GM11168 (cell line): ENCODE data around the gene PDPK1.
"Not testable (repeated sequence)": the region's sequence is repeated elsewhere in the genome, so short reads cannot be mapped to it uniquely, and the experiment has no call there.

Experiments
- in situ Hi-C: fragments of 300-500 bp; cut with MboI; formaldehyde crosslinking; loops from one replicate; pipeline ENCODE4 v1.12.0; 2022; ENCODE audit warnings: low sequenced_read_pairs; ENCODE audit not compliant: unreplicated experiment

PDPK1 gene

GRCh38 chr16:2534335-2534734 lies 3.5 kb upstream of the PDPK1 start:
- in situ Hi-C loops, result not testable (repeated sequence)

- in situ Hi-C loops, result no loop called here
Observed at GRCh38 chr16:2535625-2536013, 2.2 kb upstream of the PDPK1 start.

- in situ Hi-C loops, result not testable (repeated sequence)
Observed at GRCh38 chr16:2539192-2539844, 1.5 kb downstream of the PDPK1 start.

DNA sequence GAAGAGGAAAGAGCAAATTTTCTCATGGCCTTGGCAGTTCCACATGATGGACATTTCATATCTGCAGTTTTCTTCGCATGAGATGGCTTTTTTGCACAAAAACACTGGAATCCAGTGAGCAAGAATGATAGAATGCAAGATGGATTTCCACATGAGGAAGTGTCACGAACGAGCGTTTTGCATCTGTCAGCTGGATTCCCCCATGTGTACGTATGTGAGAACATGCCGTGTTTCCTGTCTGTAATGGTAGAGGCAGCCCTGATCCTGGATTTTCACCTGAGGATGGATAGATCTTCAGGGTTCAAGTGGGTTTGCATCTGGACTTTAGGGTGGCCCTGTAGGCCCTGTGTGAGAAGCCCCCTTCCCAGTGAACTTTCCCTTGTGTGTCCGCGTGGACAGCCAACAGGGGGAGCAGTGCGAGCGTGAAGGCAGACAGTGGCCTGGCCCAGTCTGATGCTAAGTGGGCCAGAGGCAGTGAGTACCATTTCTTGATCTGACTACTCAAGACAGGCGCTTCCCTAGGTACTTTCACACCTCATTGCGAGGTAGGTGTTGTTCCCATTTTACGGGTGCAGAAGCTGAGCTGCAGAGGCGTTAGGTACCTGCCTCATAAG lies 2.1 kb downstream of the PDPK1 start:
- in situ Hi-C loops, result loop anchor here (5.0 kb wide), 1 partner anchor 117 kb away; no protein-coding TSS in a partner anchor

GRCh38 chr16:2540912-2541311 lies 3.1 kb downstream of the PDPK1 start:
- in situ Hi-C loops, result loop anchor here (5.0 kb wide), 1 partner anchor 116 kb away; no protein-coding TSS in a partner anchor

DNA sequence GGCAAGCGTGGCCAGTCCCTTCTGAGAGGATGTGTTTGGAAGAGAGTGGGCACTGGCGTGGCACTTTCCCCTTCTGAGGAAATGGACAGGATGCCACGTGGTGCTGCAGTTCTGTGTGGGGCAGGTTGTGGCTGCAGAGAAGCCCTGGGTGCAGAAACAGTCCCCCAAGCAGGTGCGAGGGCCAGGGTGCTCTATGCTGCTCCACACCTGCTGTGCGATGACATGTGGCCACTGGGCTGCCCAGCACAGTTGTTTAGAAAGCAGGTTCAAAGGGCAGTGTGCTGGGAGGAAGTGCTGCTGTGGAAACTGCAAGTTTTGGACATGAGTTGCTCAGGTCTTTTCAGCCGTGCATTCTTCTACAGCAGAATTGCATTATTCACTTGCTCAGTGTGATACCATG lies 3.6 kb downstream of the PDPK1 start:
- in situ Hi-C loops, result loop anchor here (5.0 kb wide), 1 partner anchor 116 kb away; no protein-coding TSS in a partner anchor

GRCh38 chr16:2543771-2544170 lies 6.0 kb downstream of the PDPK1 start:
- in situ Hi-C loops, result loop anchor here (5.0 kb wide), 1 partner anchor 114 kb away; no protein-coding TSS in a partner anchor

- in situ Hi-C loops, result not testable (repeated sequence)
Observed at GRCh38 chr16:2550283-2550878, 12.6 kb downstream of the PDPK1 start.

- in situ Hi-C loops, result not testable (repeated sequence)
Observed at GRCh38 chr16:2551420-2551889, 13.6 kb downstream of the PDPK1 start.

DNA sequence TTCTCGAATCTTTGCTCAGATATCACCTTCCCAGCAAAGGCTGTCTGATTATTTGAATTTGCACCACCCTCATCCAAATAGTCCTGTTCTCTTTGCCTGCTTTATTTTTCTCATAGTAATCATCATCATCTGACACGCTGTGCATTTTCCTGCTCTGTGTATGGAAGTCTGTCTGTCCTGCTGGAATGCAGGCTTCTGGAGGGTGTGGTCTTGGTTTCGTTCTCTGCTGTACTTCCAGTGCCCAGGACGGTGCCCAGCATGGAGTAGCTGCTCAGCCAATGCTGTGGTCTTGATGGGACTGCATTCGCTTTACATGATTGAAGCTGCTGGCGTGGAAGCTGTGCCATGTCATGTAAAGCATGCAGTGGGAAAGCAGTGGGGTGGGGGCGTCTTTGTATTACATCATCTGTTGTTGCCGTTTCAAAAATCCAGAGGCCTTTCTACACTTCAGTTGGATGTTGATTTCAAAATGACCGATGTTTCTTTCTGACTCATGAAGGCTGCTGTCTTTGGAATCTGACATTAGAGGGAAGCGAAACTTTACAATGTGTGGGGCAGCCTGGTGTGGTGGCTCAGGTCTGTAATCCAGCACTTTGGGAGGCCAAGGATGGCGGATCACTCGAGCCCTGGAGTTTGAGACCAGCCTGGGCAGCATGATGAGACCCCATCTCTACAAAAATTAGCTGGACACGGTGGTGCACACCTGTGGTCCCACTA lies 17.0 kb downstream of the PDPK1 start:
- in situ Hi-C loops, result not testable (repeated sequence)

DNA sequence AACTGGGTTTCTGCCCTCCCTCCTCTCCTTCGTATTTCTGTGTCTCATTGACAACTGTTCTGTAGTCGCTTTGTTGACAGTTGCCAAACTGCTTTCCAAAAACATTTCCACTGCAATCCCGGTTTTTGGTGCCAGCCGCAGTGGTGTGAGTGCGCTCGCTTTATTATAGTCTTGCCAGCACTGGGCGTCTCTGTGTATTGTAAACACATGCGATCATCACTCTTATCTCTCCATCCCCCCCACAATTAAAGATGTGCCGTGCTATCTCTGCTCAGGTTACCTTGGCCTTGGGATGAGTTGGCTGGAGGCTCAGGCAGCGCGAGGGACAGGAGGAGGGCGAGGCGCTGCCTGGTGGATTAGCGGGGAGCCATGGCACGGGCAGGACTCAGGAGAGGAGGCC lies 19.3 kb downstream of the PDPK1 start:
- in situ Hi-C loops, result not testable (repeated sequence)

- in situ Hi-C loops, result not testable (repeated sequence)
Observed at GRCh38 chr16:2560131-2560797, 22.4 kb downstream of the PDPK1 start.

GRCh38 chr16:2560798-2561133 lies 22.9 kb downstream of the PDPK1 start:
- in situ Hi-C loops, result not testable (repeated sequence)

GRCh38 chr16:2567506-2567905 lies 29.7 kb downstream of the PDPK1 start:
- in situ Hi-C loops, result not testable (repeated sequence)

DNA sequence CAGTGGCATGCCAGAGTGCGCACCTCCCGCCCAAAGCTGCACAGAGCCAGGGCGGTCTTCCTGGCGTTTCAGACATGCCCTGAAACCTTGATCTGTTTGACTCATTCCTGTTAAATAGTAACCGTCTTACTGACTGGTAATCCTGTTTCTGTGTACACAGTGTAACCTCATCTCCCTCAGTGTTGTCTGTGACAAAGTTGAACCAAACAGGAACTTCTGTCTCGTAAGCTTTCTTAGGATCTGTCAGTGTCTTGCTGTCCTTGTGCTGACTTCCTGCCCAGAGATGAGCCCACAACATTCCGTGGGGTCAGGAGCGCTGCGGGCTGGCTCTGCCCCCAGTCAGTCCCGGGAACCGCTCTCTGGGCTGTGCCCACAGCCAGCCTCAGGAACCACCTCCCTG lies 30.8 kb downstream of the PDPK1 start:
- in situ Hi-C loops, result not testable (repeated sequence)

- in situ Hi-C loops, result not testable (repeated sequence)
Observed at GRCh38 chr16:2572704-2573103, 34.9 kb downstream of the PDPK1 start.

DNA sequence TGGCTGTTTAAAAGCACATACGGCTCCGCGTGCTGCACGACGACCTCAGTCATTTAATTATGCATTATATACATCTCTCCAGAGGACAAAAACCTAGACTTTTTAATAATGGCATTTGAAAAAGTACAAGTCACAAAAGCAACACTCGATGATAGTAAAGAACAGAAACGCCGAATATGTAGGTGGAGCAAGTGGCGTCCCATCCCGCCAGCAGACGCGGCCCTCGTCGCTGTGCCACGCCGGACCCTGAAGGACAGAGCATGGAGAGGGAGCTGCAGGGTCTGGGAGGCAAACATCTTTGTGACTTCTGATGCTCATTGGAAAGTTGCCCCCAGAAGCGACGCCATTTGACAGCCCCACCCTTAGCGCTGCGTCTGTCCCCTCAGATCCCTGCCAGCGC lies 38.0 kb downstream of the PDPK1 start:
- in situ Hi-C loops, result not testable (repeated sequence)

DNA sequence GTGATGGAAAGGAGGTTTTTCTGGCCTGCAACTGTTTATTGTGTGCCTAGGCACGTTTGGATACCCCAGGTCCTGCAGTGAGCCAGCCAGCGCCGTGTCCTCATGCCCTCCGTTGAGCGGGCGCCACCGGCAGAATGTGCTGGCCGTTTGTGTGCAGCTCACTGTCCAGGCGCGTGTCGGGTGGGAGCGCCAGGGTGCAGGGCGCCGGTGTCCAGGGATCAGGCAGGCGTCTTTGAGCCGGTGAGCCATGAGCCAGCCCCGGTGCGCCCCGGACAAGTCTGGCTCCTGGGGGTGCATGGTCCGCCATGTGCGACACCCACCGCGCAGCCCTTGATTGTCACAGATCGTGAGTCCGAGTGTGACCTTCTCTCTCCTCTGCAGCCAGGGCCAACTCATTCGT lies 39.2 kb downstream of the PDPK1 start:
- in situ Hi-C loops, result not testable (repeated sequence)

DNA sequence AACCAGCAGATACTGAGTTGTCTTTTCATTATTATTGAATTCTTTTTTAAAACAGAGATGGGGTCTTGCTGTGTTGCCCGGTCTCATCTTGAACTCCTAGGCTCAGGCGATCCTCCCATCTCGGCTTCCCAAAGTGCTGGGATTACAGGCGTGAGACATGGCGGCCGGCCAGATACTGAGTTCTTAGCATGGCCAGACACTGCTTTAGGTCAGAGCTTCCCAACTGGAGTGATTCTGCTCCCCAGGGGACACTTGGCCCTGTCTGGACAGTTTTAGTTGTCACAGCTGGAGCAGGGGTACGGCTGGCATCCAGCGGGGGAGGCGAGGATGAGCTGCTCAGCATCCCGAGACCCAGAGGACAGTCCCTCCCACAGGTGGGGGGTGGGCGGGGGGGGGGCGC lies 41.1 kb downstream of the PDPK1 start:
- in situ Hi-C loops, result not testable (repeated sequence)

GRCh38 chr16:2580143-2580542 lies 42.3 kb downstream of the PDPK1 start:
- in situ Hi-C loops, result loop anchor here (5.0 kb wide), 1 partner anchor 37 kb away; no protein-coding TSS in a partner anchor
